ENCODE measurements around the gene CAVIN2. TPM values are rescaled to one million over a fixed set of nuclear protein-coding genes. Genes with fewer than 3 reads are reported as not detected.

The CAVIN2 gene
- total RNA-seq, 1 experiment from 2014 or later, result 0.07 TPM

DNA sequence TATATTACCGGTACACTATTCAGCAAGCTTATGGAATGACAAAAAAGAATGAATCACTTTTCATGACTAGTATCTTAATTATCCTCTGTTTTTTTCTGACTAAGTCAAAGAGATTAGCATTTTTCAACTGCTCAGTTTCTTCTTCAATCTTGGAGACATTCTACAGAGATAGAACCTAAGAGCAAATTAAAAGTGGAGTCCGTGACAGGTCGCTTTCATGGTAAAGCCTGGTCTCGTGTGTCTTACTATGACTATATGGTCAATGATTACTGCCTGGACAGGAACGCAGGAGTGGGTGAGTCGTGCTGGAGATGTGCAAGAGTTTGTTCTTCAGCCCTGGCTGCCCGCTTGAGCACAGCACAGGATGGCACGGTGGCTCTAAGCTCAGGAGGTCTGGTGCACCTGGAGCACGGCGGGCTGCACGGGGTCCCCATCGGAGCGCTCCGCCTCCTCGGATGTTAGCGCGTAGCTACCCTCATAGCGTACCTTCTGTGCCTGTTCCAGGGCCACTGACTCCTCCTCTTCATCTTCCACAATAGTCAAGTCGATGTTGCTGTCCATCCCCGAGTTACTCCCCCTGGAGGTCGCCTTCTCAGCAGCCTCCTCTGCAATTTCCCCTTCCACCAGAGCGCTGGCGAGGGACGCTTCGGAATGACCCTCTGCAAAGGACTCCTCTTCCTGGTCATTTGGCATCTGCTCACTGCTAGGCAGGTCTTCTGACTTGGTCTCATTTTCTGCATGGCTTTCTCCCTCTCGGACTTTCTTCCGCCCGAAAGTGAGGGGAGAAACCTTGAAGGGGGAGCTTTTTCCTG is 11.1 kb downstream of the CAVIN2 start:
- H3K27me3 ChIP-seq (ENCODE audit: low read length), result no peaks in the 10 kb centered on the region
- DNase-seq, result peak; percentile 25
- no peak overlapping the region for H2AFZ ChIP-seq (ENCODE audit: low read length)
- H3K9me3 ChIP-seq (ENCODE audit: low read length), result no peaks in the 10 kb centered on the region
- ChIA-PET POLR2A (ENCODE audit: unreplicated experiment) (interaction anchor here (0.6 kb wide), 1 partner anchor 159 kb away, joined by 4 read pairs; no protein-coding TSS in a partner anchor), CTCF (interaction anchor here (1.1 kb wide), 1 partner anchor 327 kb away, joined by 3 read pairs; no protein-coding TSS in a partner anchor)
- H3F3A ChIP-seq (ENCODE audit: low read length, unreplicated experiment), result no peaks in the 10 kb centered on the region
- H4K20me1 ChIP-seq (ENCODE audit: low read length), result no peaks in the 10 kb centered on the region
- no peak overlapping the region for H3K9ac ChIP-seq (ENCODE audit: low read length)
- ATAC-seq, result peak; percentile 53; the same call in 1 of the 2 replicates
- no peaks in the 10 kb centered on the region for H3K79me2 ChIP-seq (ENCODE audit: low read length)
- no peaks in the 10 kb centered on the region for H3K9me2 ChIP-seq (replicated peaks; ENCODE audit: low read length)
- BruUV-seq (replicated peaks), result no TSS peak
- no peaks in the 10 kb centered on the region; the same call in 1 of the 2 replicates for H3K4me1 ChIP-seq (ENCODE audit: insufficient read depth, low read length)
- H3K4me3 ChIP-seq (ENCODE audit: low read length), result no peak overlapping the region
- TF ChIP-seq, protein P1, sequence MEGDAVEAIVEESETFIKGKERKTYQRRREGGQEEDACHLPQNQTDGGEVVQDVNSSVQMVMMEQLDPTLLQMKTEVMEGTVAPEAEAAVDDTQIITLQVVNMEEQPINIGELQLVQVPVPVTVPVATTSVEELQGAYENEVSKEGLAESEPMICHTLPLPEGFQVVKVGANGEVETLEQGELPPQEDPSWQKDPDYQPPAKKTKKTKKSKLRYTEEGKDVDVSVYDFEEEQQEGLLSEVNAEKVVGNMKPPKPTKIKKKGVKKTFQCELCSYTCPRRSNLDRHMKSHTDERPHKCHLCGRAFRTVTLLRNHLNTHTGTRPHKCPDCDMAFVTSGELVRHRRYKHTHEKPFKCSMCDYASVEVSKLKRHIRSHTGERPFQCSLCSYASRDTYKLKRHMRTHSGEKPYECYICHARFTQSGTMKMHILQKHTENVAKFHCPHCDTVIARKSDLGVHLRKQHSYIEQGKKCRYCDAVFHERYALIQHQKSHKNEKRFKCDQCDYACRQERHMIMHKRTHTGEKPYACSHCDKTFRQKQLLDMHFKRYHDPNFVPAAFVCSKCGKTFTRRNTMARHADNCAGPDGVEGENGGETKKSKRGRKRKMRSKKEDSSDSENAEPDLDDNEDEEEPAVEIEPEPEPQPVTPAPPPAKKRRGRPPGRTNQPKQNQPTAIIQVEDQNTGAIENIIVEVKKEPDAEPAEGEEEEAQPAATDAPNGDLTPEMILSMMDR (conservative IDR thresholded peaks at IDR 0.05; ENCODE audit: low read depth, low read length), result no peak
- TF ChIP-seq EZH2 (IDR thresholded peaks at IDR 0.05; ENCODE audit: low read length, unreplicated experiment) (no peak), EZH2phosphoT487 (IDR thresholded peaks at IDR 0.05; ENCODE audit: borderline replicate concordance, low read length) (no peak)
- no peak overlapping the region for H3K4me2 ChIP-seq (ENCODE audit: low read length)
- H3K27ac ChIP-seq (ENCODE audit: low read length), result no peak overlapping the region
- no peaks in the 10 kb centered on the region for H3K36me3 ChIP-seq (ENCODE audit: low read depth, low read length)
- intact Hi-C loops (cut with micrococcal nuclease), result no loop called here

GRCh38 chr2:191835100-191835499 is 11.8 kb downstream of the CAVIN2 start:
- DNase-seq, result no peak
- ATAC-seq, result no peak
- no peaks in the 10 kb centered on the region for H3K36me3 ChIP-seq (ENCODE audit: low read depth, low read length)
- no peak overlapping the region for H3K4me2 ChIP-seq (ENCODE audit: low read length)
- no peaks in the 10 kb centered on the region for H3K9me3 ChIP-seq (ENCODE audit: low read length)
- no peaks in the 10 kb centered on the region for H3K9me2 ChIP-seq (replicated peaks; ENCODE audit: low read length)
- BruUV-seq (replicated peaks), result no TSS peak
- no peak overlapping the region for H3K4me3 ChIP-seq (ENCODE audit: low read length)
- no peak overlapping the region for H3K9ac ChIP-seq (ENCODE audit: low read length)
- no peak for TF ChIP-seq EZH2 (IDR thresholded peaks at IDR 0.05; ENCODE audit: low read length, unreplicated experiment)
- TF ChIP-seq, protein P1 (conservative IDR thresholded peaks at IDR 0.05; ENCODE audit: low read depth, low read length), result no peak
- TF ChIP-seq EZH2phosphoT487 (IDR thresholded peaks at IDR 0.05; ENCODE audit: borderline replicate concordance, low read length), result no peak
- H3K27ac ChIP-seq (ENCODE audit: low read length), result no peak overlapping the region
- ChIA-PET POLR2A (ENCODE audit: unreplicated experiment) (interaction anchor here (0.6 kb wide), 1 partner anchor 158 kb away, joined by 4 read pairs; no protein-coding TSS in a partner anchor), CTCF (interaction anchor here (1.1 kb wide), 1 partner anchor 327 kb away, joined by 3 read pairs; no protein-coding TSS in a partner anchor)
- H3K27me3 ChIP-seq (ENCODE audit: low read length), result no peaks in the 10 kb centered on the region
- intact Hi-C loops (cut with micrococcal nuclease), result no loop called here
- no peaks in the 10 kb centered on the region for H3K79me2 ChIP-seq (ENCODE audit: low read length)
- H3K4me1 ChIP-seq (ENCODE audit: insufficient read depth, low read length), result no peaks in the 10 kb centered on the region; the same call in 1 of the 2 replicates
- H4K20me1 ChIP-seq (ENCODE audit: low read length), result no peaks in the 10 kb centered on the region
- no peak overlapping the region for H2AFZ ChIP-seq (ENCODE audit: low read length)
- no peaks in the 10 kb centered on the region for H3F3A ChIP-seq (ENCODE audit: low read length, unreplicated experiment)

DNA sequence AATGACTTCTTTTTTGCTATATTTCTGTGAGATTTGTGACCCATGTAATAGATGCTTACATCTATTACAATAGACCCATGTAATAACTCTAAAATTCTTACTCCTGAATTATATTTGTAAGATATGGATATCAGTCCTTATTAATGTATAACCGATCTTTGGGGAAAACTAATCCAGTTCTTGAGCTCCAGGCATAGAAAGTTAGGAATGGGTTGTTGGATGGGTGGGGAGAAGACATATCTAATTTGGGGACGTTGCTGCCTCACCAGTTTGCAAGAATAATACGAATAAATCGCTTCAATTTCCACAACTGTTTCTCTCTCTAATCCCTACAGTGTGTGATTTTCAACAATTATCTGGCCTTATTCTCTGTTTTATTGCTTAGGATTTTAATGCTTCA is 13.5 kb downstream of the CAVIN2 start:
- Histone ChIP-seq H3K79me2 (ENCODE audit: low read length) (no peaks in the 10 kb centered on the region), H2AFZ (ENCODE audit: low read length) (no peak overlapping the region), H3K4me1 (ENCODE audit: insufficient read depth, low read length) (no peaks in the 10 kb centered on the region; the same call in 1 of the 2 replicates), H3F3A (ENCODE audit: low read length, unreplicated experiment) (no peaks in the 10 kb centered on the region), H3K4me2 (ENCODE audit: low read length) (no peak overlapping the region), H3K9me2 (replicated peaks; ENCODE audit: low read length) (no peaks in the 10 kb centered on the region), H4K20me1 (ENCODE audit: low read length) (no peaks in the 10 kb centered on the region), H3K9me3 (ENCODE audit: low read length) (no peaks in the 10 kb centered on the region), H3K4me3 (ENCODE audit: low read length) (no peak overlapping the region), H3K27ac (ENCODE audit: low read length) (no peak overlapping the region), H3K36me3 (ENCODE audit: low read depth, low read length) (no peaks in the 10 kb centered on the region), H3K9ac (ENCODE audit: low read length) (no peak overlapping the region), H3K27me3 (ENCODE audit: low read length) (no peaks in the 10 kb centered on the region)
- TF ChIP-seq, protein P1 (conservative IDR thresholded peaks at IDR 0.05; ENCODE audit: low read depth, low read length), result no peak
- CTCF ChIA-PET, result no interaction called here
- POLR2A ChIA-PET (ENCODE audit: unreplicated experiment), result no interaction called here
- BruUV-seq (replicated peaks), result no TSS peak
- no peak for DNase-seq
- no peak for ATAC-seq
- intact Hi-C loops (cut with micrococcal nuclease), result no loop called here
